WTC11 (cell line): ENCODE results near the gene LZTS2. TPM values are rescaled to one million over a fixed set of nuclear protein-coding genes. Genes with fewer than 3 reads are reported as not detected.

Experiments
- ATAC-seq: fragments of 200-7000 bp; cut with Tn5 transposase; 2 replicates; pipeline ENCODE4 v1.10.0; 2021; ENCODE audit warnings: mild to moderate bottlenecking, moderate library complexity
- CTCF ChIA-PET: fragments of 300-600 bp; sonication (Branson Sonifier 250); formaldehyde crosslinking; loops from one replicate; lab custom pipeline; 2021; ENCODE audit warnings: antibody characterized with exemption; lab: Charles Lee
- POLR2A ChIA-PET: fragments of 350-600 bp; sonication (Branson Sonifier 250); formaldehyde crosslinking; loops from one replicate; lab custom pipeline; 2021; ENCODE audit warnings: antibody characterized with exemption; lab: Charles Lee
- DNase-seq: peaks from one replicate; pipeline ENCODE4 v3.0.0; 2021; ENCODE audit warnings: low spot score
- H3K27ac Mint-ChIP-seq: 2 replicates; pipeline ENCODE4 v1.8.0; 2021; ENCODE audit warnings: mixed read lengths
- H3K27me3 Mint-ChIP-seq: 2 replicates; pipeline ENCODE4 v1.8.0; 2021; ENCODE audit warnings: low read depth, mild to moderate bottlenecking, moderate library complexity, mixed read lengths
- H3K36me3 Mint-ChIP-seq: 2 replicates; pipeline ENCODE4 v1.8.0; 2021; ENCODE audit warnings: mixed read lengths
- H3K4me1 Mint-ChIP-seq: 2 replicates; pipeline ENCODE4 v1.8.0; 2022; ENCODE audit warnings: mixed read lengths
- H3K4me3 Mint-ChIP-seq: 2 replicates; pipeline ENCODE4 v1.8.0; 2021; ENCODE audit warnings: mild to moderate bottlenecking, moderate library complexity, mixed read lengths
- H3K9me3 Mint-ChIP-seq: 2 replicates; pipeline ENCODE4 v1.8.0; 2021; ENCODE audit warnings: mixed read lengths
- CREB1 ChIP-seq: sonication (generic); formaldehyde crosslinking; IDR thresholded peaks from 2 replicates; pipeline ENCODE4 v1.8.0; 2023; ENCODE audit warnings: mild to moderate bottlenecking, missing genetic modification reagents
- ESRRA ChIP-seq: sonication (generic); formaldehyde crosslinking; IDR thresholded peaks from 2 replicates; pipeline ENCODE4 v1.8.1; 2022; ENCODE audit warnings: mild to moderate bottlenecking, missing genetic modification reagents, borderline replicate concordance
- FOXK1 ChIP-seq: sonication (generic); formaldehyde crosslinking; IDR thresholded peaks from 2 replicates; pipeline ENCODE4 v1.8.0; 2022; ENCODE audit warnings: mild to moderate bottlenecking, moderate library complexity, missing genetic modification reagents
- GTF2I ChIP-seq: fragments of 250-450 bp; sonication (Bioruptor Pico); conservative IDR thresholded peaks from 2 replicates; pipeline ENCODE4 v1.4.0; 2021; ENCODE audit warnings: mild to moderate bottlenecking
- HMGA2 ChIP-seq: fragments of 250-450 bp; sonication (Bioruptor Pico); IDR thresholded peaks from 2 replicates; pipeline ENCODE4 v1.4.0; 2021; ENCODE audit warnings: mild to moderate bottlenecking, moderate library complexity
- IRF2 ChIP-seq: sonication (generic); formaldehyde crosslinking; IDR thresholded peaks from 2 replicates; pipeline ENCODE4 v1.8.0; 2022; ENCODE audit warnings: low read depth, missing genetic modification reagents, borderline replicate concordance
- KAT7 ChIP-seq: sonication (generic); formaldehyde crosslinking; IDR thresholded peaks from 2 replicates; pipeline ENCODE4 v1.8.1; 2023; ENCODE audit warnings: missing genetic modification reagents, mild to moderate bottlenecking, borderline replicate concordance
- MXD4 ChIP-seq: fragments of 250-450 bp; sonication (Bioruptor Pico); IDR thresholded peaks from 2 replicates; pipeline ENCODE4 v1.8.0; 2021; ENCODE audit warnings: mild to moderate bottlenecking, moderate library complexity, borderline replicate concordance
- NFATC4 ChIP-seq: fragments of 250-450 bp; sonication (Bioruptor Pico); IDR thresholded peaks from 2 replicates; pipeline ENCODE4 v1.9.0; 2021; ENCODE audit warnings: mild to moderate bottlenecking
- NR2C2 ChIP-seq: sonication (generic); formaldehyde crosslinking; IDR thresholded peaks from 2 replicates; pipeline ENCODE4 v1.8.0; 2022; ENCODE audit warnings: mild to moderate bottlenecking, missing genetic modification reagents
- NR3C1 ChIP-seq: sonication (generic); formaldehyde crosslinking; conservative IDR thresholded peaks from 2 replicates; pipeline ENCODE4 v1.8.1; 2023; ENCODE audit warnings: low read depth, mild to moderate bottlenecking, missing genetic modification reagents
- PRRX2 ChIP-seq: fragments of 250-450 bp; sonication (Bioruptor Pico); IDR thresholded peaks from 2 replicates; pipeline ENCODE4 v1.8.0; 2021; ENCODE audit warnings: mild to moderate bottlenecking
- TCF7 ChIP-seq: sonication (generic); formaldehyde crosslinking; IDR thresholded peaks from 2 replicates; pipeline ENCODE4 v1.8.0; 2022; ENCODE audit warnings: mild to moderate bottlenecking, low read depth, missing genetic modification reagents, moderate library complexity
- TP53 ChIP-seq: sonication (generic); formaldehyde crosslinking; IDR thresholded peaks from 2 replicates; pipeline ENCODE4 v1.8.1; 2023; ENCODE audit warnings: mild to moderate bottlenecking, missing genetic modification reagents
- ZNF138 ChIP-seq: sonication (generic); formaldehyde crosslinking; conservative IDR thresholded peaks from 2 replicates; pipeline ENCODE4 v1.8.1; 2022; ENCODE audit warnings: mild to moderate bottlenecking, moderate library complexity, missing genetic modification reagents
- ZNF219 ChIP-seq: sonication (generic); formaldehyde crosslinking; IDR thresholded peaks from 2 replicates; pipeline ENCODE4 v1.8.0; 2023; ENCODE audit warnings: missing genetic modification reagents, mild to moderate bottlenecking, borderline replicate concordance
- total RNA-seq: library from RNA; stranded (reverse); gene quantifications from 3 replicates; pipeline ENCODE4 v1.2.3, GENCODE V29; 2021
- TF ChIP-seq, protein P1 (sequence below): fragments of 250-450 bp; sonication (Bioruptor Pico); IDR thresholded peaks from 2 replicates; pipeline ENCODE4 v1.9.0; 2021; ENCODE audit warnings: moderate library complexity, mild to moderate bottlenecking, inconsistent platforms, borderline replicate concordance
- TF ChIP-seq, protein P2 (sequence below): sonication (generic); formaldehyde crosslinking; IDR thresholded peaks from 2 replicates; pipeline ENCODE4 v1.8.0; 2022; ENCODE audit warnings: missing genetic modification reagents
- TF ChIP-seq, protein P3 (sequence below): sonication (generic); formaldehyde crosslinking; IDR thresholded peaks from 2 replicates; pipeline ENCODE4 v1.8.0; 2022; ENCODE audit warnings: mild to moderate bottlenecking, missing genetic modification reagents
- TF ChIP-seq, protein P4 (sequence below): fragments of 200-600 bp; IDR thresholded peaks from 2 replicates; pipeline ENCODE4 v1.8.0; 2022; ENCODE audit warnings: antibody characterized with exemption
- TF ChIP-seq, protein P5 (sequence below): sonication (generic); formaldehyde crosslinking; IDR thresholded peaks from 2 replicates; pipeline ENCODE4 v1.8.1; 2022; ENCODE audit warnings: missing genetic modification reagents, borderline replicate concordance

The LZTS2 gene
- total RNA-seq, 1 experiment from 2014 or later, result 84.6 TPM

DNA sequence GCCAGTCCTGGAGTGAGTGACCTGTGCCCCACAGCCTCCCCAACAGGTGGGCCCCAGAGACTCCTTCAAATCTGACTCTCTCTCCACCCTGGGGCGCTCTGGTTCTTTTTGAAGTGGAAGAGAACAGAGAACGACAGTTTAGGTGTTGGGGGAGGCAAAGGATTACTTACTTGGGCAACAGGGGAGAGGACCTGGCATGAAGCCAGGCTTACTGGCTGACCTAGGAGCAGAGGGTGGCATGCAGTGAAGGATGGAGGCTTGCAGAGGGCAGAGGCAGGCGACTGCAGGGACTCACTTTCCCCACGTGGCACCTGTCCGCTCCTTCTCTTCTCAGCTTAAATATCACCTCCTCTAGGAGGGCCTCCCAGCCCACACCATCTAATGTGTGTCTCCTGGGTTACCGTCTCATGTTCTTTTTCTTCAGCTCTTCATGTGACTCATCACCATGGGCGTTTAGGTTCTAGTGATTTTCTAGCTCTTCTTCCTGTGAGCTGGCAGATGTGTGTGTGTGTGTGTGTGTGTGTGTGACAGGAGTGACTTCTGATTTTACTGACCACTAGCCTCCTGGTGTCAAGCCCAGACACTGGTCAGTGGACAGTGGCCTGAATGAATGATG is 15.5 kb downstream of the LZTS2 start:
- ATAC-seq (no peak), DNase-seq (no peak)
- ChIA-PET POLR2A (interaction anchor here (2.0 kb wide), 1 partner anchor 17 kb away, joined by 14 read pairs; the partner anchor contains the start of gene LZTS2), CTCF (interaction anchor here (0.6 to 6.7 kb wide), 43 partner anchors 9 to 828 kb away, joined by 3 to 277 read pairs (median 5); partner anchors contain the start of genes KAZALD1, KCNIP2, LZTS2 and MRPL43)
- no peaks in the 10 kb centered on the region for H3K36me3 Mint-ChIP-seq
- H3K4me3 Mint-ChIP-seq, result no peak overlapping the region
- no peak overlapping the region for H3K27ac Mint-ChIP-seq
- H3K4me1 Mint-ChIP-seq, result peaks cover 29% of the 10 kb centered on the region
- no peaks in the 10 kb centered on the region for H3K9me3 Mint-ChIP-seq
- TF ChIP-seq PRRX2 (CRISPR knock-in tag), result no peak
- no peak for TF ChIP-seq CREB1 (CRISPR knock-in tag)
- TF ChIP-seq ESRRA (CRISPR knock-in tag), result no peak
- TF ChIP-seq NFATC4 (CRISPR knock-in tag), result no peak
- TF ChIP-seq, protein P1, sequence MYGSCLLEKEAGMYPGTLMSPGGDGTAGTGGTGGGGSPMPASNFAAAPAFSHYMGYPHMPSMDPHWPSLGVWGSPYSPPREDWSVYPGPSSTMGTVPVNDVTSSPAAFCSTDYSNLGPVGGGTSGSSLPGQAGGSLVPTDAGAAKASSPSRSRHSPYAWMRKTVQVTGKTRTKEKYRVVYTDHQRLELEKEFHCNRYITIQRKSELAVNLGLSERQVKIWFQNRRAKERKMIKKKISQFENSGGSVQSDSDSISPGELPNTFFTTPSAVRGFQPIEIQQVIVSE, result no peak
- no peak for TF ChIP-seq TCF7 (CRISPR knock-in tag)
- TF ChIP-seq NR3C1 (CRISPR knock-in tag), result no peak
- TF ChIP-seq, protein P2, sequence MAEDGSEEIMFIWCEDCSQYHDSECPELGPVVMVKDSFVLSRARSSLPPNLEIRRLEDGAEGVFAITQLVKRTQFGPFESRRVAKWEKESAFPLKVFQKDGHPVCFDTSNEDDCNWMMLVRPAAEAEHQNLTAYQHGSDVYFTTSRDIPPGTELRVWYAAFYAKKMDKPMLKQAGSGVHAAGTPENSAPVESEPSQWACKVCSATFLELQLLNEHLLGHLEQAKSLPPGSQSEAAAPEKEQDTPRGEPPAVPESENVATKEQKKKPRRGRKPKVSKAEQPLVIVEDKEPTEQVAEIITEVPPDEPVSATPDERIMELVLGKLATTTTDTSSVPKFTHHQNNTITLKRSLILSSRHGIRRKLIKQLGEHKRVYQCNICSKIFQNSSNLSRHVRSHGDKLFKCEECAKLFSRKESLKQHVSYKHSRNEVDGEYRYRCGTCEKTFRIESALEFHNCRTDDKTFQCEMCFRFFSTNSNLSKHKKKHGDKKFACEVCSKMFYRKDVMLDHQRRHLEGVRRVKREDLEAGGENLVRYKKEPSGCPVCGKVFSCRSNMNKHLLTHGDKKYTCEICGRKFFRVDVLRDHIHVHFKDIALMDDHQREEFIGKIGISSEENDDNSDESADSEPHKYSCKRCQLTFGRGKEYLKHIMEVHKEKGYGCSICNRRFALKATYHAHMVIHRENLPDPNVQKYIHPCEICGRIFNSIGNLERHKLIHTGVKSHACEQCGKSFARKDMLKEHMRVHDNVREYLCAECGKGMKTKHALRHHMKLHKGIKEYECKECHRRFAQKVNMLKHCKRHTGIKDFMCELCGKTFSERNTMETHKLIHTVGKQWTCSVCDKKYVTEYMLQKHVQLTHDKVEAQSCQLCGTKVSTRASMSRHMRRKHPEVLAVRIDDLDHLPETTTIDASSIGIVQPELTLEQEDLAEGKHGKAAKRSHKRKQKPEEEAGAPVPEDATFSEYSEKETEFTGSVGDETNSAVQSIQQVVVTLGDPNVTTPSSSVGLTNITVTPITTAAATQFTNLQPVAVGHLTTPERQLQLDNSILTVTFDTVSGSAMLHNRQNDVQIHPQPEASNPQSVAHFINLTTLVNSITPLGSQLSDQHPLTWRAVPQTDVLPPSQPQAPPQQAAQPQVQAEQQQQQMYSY (CRISPR knock-in tag), result no peak
- TF ChIP-seq, protein P3, sequence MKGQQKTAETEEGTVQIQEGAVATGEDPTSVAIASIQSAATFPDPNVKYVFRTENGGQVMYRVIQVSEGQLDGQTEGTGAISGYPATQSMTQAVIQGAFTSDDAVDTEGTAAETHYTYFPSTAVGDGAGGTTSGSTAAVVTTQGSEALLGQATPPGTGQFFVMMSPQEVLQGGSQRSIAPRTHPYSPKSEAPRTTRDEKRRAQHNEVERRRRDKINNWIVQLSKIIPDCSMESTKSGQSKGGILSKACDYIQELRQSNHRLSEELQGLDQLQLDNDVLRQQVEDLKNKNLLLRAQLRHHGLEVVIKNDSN (CRISPR knock-in tag), result no peak
- no peak for TF ChIP-seq IRF2 (CRISPR knock-in tag)
- no peak for TF ChIP-seq NR2C2 (CRISPR knock-in tag)
- TF ChIP-seq ZNF219 (CRISPR knock-in tag), result no peak
- TF ChIP-seq GTF2I (CRISPR knock-in tag), result no peak
- TF ChIP-seq TP53, result no peak
- TF ChIP-seq FOXK1, result no peak
- TF ChIP-seq, protein P4, sequence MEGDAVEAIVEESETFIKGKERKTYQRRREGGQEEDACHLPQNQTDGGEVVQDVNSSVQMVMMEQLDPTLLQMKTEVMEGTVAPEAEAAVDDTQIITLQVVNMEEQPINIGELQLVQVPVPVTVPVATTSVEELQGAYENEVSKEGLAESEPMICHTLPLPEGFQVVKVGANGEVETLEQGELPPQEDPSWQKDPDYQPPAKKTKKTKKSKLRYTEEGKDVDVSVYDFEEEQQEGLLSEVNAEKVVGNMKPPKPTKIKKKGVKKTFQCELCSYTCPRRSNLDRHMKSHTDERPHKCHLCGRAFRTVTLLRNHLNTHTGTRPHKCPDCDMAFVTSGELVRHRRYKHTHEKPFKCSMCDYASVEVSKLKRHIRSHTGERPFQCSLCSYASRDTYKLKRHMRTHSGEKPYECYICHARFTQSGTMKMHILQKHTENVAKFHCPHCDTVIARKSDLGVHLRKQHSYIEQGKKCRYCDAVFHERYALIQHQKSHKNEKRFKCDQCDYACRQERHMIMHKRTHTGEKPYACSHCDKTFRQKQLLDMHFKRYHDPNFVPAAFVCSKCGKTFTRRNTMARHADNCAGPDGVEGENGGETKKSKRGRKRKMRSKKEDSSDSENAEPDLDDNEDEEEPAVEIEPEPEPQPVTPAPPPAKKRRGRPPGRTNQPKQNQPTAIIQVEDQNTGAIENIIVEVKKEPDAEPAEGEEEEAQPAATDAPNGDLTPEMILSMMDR, result no peak
- no peak for TF ChIP-seq HMGA2 (CRISPR knock-in tag)
- TF ChIP-seq MXD4 (CRISPR knock-in tag), result no peak
- H3K27me3 Mint-ChIP-seq, result peaks cover 55% of the 10 kb centered on the region

DNA sequence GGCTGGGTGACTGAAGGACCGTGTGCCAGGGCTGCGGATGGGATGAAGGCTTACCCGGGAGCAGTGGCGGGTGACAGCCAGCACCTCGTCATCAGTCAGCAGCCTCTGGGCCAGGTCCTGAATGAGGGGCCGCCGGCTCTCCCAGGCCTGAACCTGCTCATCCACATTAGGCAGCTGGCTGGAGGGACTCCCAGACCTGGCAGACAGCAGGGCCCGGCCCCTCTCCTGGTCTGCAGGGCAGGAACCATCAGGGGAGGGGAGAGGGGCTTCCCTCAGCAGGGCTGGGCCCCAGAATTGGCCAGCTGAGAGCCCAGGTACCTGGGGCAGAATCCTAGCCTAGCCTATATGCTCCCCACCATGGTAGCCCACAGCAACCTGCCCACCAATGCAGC is 16.0 kb downstream of the LZTS2 start:
- DNase-seq (no peak), ATAC-seq (no peak)
- ChIA-PET POLR2A (interaction anchor here (2.0 kb wide), 1 partner anchor 17 kb away, joined by 14 read pairs; the partner anchor contains the start of gene LZTS2), CTCF (interaction anchor here (2.3 to 6.7 kb wide), 5 partner anchors 14 to 126 kb away, joined by 11 to 277 read pairs (median 46); partner anchors contain the start of genes LZTS2, PDZD7 and SFXN3)
- no peak overlapping the region for H3K4me3 Mint-ChIP-seq
- peaks cover 59% of the 10 kb centered on the region for H3K27me3 Mint-ChIP-seq
- H3K4me1 Mint-ChIP-seq, result peaks cover 29% of the 10 kb centered on the region
- H3K36me3 Mint-ChIP-seq, result no peaks in the 10 kb centered on the region
- no peaks in the 10 kb centered on the region for H3K9me3 Mint-ChIP-seq
- H3K27ac Mint-ChIP-seq, result no peak overlapping the region
- TF ChIP-seq, protein P1, result no peak
- no peak for TF ChIP-seq ZNF138 (CRISPR knock-in tag)
- no peak for TF ChIP-seq KAT7
- TF ChIP-seq, protein P5, sequence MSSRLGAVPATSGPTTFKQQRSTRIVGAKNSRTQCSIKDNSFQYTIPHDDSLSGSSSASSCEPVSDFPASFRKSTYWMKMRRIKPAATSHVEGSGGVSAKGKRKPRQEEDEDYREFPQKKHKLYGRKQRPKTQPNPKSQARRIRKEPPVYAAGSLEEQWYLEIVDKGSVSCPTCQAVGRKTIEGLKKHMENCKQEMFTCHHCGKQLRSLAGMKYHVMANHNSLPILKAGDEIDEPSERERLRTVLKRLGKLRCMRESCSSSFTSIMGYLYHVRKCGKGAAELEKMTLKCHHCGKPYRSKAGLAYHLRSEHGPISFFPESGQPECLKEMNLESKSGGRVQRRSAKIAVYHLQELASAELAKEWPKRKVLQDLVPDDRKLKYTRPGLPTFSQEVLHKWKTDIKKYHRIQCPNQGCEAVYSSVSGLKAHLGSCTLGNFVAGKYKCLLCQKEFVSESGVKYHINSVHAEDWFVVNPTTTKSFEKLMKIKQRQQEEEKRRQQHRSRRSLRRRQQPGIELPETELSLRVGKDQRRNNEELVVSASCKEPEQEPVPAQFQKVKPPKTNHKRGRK (CRISPR knock-in tag), result no peak
- no peak for TF ChIP-seq NFATC4 (CRISPR knock-in tag)
